ENCODE measurements around the gene SF1.
A peak's percentile ranks its signal among the peaks of the same experiment; 100 is the strongest.

The SF1 gene

DNA sequence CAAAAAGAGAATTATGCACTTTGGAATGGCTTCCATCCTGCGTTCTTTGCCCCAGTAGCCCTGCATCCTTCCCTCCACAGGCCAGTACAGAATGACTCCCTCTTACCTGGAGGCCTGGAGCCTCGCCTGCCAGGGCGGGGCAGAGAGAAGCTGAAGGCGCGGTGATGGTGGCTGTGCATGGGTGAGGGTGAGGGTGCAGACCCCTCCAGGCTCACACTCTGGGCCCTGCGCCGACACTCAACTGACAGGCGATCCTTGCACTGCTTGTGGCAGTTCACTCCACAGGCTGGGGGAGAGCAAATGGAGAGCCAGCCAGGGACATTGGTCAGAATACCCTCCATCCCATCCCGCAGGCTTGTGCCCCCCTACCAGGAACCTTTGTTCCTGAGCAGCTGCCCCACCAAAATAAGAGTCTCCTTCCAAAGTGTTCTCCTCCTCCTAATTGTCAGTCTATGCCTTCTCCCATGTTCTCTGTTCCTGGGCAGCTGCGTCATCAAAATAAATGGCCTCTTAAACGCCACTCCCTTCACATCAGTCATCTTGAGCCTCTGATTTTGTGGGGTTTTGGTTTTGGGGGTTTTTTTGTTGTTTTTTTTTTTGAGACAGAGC lies 49.5 kb downstream of the SF1 start:
- no peak for TF ChIP-seq ZFX (IDR thresholded peaks at IDR 0.05)
- TF ChIP-seq, protein P1, sequence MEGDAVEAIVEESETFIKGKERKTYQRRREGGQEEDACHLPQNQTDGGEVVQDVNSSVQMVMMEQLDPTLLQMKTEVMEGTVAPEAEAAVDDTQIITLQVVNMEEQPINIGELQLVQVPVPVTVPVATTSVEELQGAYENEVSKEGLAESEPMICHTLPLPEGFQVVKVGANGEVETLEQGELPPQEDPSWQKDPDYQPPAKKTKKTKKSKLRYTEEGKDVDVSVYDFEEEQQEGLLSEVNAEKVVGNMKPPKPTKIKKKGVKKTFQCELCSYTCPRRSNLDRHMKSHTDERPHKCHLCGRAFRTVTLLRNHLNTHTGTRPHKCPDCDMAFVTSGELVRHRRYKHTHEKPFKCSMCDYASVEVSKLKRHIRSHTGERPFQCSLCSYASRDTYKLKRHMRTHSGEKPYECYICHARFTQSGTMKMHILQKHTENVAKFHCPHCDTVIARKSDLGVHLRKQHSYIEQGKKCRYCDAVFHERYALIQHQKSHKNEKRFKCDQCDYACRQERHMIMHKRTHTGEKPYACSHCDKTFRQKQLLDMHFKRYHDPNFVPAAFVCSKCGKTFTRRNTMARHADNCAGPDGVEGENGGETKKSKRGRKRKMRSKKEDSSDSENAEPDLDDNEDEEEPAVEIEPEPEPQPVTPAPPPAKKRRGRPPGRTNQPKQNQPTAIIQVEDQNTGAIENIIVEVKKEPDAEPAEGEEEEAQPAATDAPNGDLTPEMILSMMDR (conservative IDR thresholded peaks at IDR 0.05): no peak
- H3K27ac ChIP-seq: no peak overlapping the region

DNA sequence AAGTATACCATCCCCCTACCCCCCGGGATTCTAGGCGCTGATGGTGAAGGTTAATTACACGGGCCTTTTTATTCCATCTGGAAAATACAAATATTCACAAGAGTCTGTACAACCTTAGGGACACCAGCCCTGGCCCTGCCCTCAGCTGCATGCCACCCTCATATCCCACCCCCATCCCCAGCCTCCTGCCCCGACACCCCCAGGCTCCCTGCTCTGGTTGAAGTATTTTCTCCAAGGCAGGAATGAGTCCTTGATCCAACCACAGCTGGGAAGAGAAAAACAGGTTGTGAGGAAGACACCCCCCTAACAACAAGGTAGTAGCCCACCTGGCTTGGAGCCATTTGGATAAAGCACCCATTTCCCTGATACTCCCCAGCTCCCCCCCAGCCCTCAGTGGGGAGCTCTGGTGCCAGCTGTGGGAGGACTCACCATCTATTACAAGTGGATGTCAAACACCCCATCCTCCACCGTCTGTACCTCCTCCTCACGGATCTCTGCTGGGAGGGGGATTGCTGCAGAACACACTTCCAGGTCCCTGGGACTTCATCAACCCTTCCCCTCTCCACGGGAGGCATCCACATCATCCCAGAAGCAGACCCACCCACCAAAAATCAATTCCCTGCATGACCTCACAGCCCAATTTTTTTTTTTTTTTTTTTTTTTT lies 51.3 kb downstream of the SF1 start:
- TF ChIP-seq ZFX (IDR thresholded peaks at IDR 0.05): no peak
- TF ChIP-seq, protein P1 (conservative IDR thresholded peaks at IDR 0.05): no peak
- no peak overlapping the region for H3K27ac ChIP-seq

DNA sequence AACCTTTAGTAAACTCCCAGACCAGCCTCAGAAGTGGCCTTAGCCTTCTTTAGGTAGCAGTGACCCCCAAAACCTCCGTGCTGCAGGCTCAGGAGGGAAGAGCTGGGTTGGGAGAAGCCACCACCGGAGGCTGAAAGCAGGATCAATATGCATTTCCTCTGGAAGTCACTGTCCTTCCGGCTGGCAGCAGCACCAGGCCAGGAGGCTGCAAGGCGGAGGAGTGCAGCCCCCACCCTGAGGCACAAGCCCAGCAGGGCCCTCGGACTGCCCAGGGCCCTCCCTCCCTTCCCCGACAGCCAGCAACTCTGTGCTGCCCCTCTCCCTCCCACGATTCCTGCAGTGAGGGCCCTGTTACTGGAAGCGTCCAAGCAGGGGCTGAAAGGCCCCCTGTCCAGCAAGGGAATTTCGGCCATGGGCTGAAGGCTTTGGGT lies 52.1 kb downstream of the SF1 start:
- TF ChIP-seq ZFX (IDR thresholded peaks at IDR 0.05): no peak
- TF ChIP-seq, protein P1 (conservative IDR thresholded peaks at IDR 0.05): no peak
- no peak overlapping the region for H3K27ac ChIP-seq

DNA sequence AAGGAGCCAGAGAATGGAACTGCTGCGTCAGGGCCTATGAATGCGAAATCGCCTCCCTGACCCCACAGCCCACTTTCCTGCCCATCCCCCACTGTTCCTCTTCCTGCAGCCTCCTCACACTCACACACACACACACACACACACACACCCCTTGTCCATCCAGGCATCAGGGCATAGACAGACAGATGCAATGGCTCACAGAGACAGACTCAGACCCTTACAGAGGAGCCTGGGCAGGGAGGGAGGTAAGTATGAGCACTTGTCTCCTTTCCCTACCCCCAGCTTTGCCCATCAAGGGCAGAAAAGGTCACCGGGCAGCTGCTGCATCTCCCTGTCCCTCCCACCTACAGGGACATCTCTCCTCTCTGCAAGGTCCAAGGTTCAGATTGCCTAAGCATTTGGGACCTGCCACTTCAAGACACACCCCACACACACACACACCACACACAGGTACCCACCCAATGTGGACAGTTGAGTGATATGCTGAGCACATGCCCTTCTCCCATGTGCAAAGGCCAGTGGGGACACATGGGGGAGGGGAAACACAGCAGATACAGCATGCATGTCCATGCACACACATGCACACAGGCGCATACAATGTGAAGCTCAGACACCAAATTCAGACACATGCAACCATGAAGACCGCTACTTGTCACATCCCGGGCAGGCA lies 53.3 kb downstream of the SF1 start:
- no peak for TF ChIP-seq ZFX (IDR thresholded peaks at IDR 0.05)
- TF ChIP-seq, protein P1 (conservative IDR thresholded peaks at IDR 0.05): no peak
- no peak overlapping the region for H3K27ac ChIP-seq

DNA sequence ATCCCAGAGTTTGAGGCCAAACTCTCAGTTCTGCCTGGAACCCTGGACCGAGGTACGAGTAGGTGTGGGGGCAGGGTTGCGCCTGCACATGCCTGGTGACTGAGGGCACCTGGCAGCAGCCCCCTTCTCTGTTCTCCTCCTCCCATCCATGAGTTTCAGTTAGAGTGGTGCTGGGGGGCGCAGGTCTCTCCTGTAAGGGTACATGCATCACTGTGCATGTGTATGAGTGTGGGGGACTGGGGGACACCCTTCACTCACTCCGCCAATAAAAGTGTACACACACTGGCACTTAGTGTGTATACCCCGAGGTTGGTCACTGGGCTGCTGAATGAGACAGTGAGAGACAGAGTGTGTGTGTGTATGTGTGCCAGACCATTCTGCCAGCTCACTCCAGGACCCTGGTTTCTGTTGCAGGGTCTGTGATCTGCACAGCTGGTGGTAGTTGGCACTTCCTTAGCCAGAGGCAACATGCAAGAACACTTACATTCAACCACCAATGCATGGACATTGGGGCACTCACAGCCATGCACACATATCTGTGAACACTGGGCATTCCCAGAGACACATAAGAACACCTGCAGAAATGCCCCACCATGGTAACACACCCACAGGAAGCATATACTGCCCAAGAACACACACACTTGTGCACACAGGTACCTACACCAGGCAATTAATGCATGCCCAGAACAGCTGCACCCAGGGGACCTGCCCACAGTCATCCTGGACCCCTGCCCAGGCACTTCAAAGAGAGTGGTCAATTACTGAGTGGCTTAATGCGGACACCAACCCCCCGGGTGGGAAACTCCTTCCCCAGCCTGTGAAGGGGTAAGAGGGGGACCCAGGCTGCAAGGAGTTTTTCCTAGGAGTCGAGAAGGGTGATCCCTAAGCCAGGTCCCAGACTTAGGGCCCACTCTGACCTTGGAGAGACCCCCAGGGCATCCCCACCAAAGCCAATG lies 54.2 kb downstream of the SF1 start:
- no peak overlapping the region for H3K27ac ChIP-seq
- TF ChIP-seq, protein P1 (conservative IDR thresholded peaks at IDR 0.05): peak; percentile 22; the same call in 1 of the 2 replicates
- TF ChIP-seq ZFX (IDR thresholded peaks at IDR 0.05): no peak

DNA sequence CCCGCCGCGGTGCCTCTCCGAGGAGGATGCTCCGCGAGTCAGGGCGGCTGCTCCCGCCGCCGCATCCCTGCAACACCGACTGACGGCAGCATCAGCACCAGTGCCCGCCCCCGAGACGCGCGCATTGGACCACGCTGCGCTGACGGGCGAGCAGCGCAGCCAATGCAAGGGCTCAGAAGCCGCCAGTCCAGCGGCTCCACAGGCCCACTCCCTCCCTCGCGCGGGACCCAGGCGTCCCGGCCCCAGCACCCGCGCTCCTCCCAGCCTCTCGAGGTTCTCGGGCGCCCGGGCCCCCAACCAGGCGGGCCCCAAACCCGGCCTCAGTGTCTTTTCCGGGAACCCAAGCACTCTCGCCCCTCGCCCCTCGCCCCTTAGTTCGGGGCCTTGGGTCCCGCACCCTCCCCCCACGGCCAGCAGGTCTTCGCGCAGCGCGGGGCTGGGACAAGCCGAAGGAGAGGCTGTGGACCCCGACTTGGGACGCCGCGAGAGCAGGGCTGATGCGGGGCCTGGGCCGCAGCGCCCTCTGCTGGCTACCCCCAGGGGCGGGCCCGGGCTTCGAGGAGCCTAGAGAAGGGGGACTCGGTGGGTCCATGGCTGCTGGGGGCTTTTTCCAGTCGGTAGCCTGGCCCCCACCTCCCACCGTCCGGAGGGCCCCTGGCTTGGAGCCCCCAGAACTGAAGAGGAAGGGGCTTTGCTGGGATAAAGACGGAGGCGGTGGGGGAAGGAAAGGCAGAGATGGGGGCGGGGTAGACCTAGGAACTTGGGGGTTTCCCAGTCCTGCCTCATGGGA lies 55.0 kb downstream of the SF1 start, which contains the start of gene NRXN2:
TSS of gene NRXN2 (minus strand) at position 81 of the 790 bp plus-strand sequence. CDS start 9,498 bp downstream, outside the sequence.
- TF ChIP-seq, protein P1 (conservative IDR thresholded peaks at IDR 0.05): peak; percentile 99
- no peak for TF ChIP-seq ZFX (IDR thresholded peaks at IDR 0.05)
- H3K27ac ChIP-seq: peak within 1 kb of the TSS; percentile 23; the same call in 1 of the 2 replicates

Data from C4-2B (cell line).